Ovary (tissue), 3 donors: ENCODE data around the gene SPATA13.

Experiments used
- EP300 ChIP-seq: sonication (generic); formaldehyde crosslinking; IDR thresholded peaks from one replicate; pipeline ENCODE4 v1.6.1; 2017; ENCODE audit warnings: antibody characterized with exemption
- POLR2A ChIP-seq: fragments of 450-650 bp; IDR thresholded peaks from one replicate; pipeline ENCODE4 v1.6.1; 2017; ENCODE audit warnings: antibody characterized with exemption, mild to moderate bottlenecking, moderate library complexity
- TF ChIP-seq, protein P1 (sequence below), 3 donors: fragments of 450-650 bp in 2 of 3; fragments of 200-600 bp in 1 of 3; IDR thresholded peaks; one replicate each; pipeline versions ENCODE4 v1.5.1 to v1.8.0; 2016 to 2022; ENCODE audit warnings: antibody characterized with exemption in 3 of 3, mild to moderate bottlenecking in 1 of 3
- donor health status: DM: no; HTN: no; CAD: no.

DNA sequence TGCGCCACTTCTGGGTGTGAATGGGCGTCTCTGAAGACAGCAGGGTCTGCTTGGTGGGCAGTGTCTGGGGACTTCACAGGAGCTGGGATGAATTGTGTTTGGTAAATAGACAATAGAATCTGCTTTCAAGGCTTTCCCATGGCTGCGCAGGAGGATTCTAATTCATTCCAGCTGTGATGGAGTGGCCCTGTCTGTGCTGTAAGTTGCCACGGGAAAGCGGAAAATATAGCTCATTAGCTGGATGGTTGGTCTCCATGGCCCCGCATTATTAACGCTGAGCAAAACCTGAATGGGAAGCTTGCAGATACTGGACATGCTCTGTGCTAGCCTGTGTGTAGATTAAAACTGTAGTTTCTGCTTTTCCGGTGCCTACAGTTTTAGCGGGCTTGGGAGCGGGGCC, 133.2 kb downstream of the SPATA13 start:
- TF ChIP-seq POLR2A = no peak
- TF ChIP-seq, protein P1, sequence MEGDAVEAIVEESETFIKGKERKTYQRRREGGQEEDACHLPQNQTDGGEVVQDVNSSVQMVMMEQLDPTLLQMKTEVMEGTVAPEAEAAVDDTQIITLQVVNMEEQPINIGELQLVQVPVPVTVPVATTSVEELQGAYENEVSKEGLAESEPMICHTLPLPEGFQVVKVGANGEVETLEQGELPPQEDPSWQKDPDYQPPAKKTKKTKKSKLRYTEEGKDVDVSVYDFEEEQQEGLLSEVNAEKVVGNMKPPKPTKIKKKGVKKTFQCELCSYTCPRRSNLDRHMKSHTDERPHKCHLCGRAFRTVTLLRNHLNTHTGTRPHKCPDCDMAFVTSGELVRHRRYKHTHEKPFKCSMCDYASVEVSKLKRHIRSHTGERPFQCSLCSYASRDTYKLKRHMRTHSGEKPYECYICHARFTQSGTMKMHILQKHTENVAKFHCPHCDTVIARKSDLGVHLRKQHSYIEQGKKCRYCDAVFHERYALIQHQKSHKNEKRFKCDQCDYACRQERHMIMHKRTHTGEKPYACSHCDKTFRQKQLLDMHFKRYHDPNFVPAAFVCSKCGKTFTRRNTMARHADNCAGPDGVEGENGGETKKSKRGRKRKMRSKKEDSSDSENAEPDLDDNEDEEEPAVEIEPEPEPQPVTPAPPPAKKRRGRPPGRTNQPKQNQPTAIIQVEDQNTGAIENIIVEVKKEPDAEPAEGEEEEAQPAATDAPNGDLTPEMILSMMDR (IDR thresholded peaks at IDR 0.05) = no peak
- no peak for TF ChIP-seq EP300
